ENCODE measurements around the gene VEPH1.

GRCh38 chr3:157300094-157300493 lies 203.1 kb downstream of the VEPH1 start:
- TF ChIP-seq, protein P1, sequence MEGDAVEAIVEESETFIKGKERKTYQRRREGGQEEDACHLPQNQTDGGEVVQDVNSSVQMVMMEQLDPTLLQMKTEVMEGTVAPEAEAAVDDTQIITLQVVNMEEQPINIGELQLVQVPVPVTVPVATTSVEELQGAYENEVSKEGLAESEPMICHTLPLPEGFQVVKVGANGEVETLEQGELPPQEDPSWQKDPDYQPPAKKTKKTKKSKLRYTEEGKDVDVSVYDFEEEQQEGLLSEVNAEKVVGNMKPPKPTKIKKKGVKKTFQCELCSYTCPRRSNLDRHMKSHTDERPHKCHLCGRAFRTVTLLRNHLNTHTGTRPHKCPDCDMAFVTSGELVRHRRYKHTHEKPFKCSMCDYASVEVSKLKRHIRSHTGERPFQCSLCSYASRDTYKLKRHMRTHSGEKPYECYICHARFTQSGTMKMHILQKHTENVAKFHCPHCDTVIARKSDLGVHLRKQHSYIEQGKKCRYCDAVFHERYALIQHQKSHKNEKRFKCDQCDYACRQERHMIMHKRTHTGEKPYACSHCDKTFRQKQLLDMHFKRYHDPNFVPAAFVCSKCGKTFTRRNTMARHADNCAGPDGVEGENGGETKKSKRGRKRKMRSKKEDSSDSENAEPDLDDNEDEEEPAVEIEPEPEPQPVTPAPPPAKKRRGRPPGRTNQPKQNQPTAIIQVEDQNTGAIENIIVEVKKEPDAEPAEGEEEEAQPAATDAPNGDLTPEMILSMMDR (IDR thresholded peaks at IDR 0.05), result no peak
- TF ChIP-seq POLR2A (IDR thresholded peaks at IDR 0.05), result no peak

Data from body of pancreas (tissue), 4 donors.